IMR-90 (cell line): ENCODE data around the gene PSMB3. TPM values are rescaled to one million over a fixed set of nuclear protein-coding genes. Genes with fewer than 3 reads are reported as not detected.

Source experiments
- ATAC-seq: fragments of 200-7000 bp; cut with Tn5 transposase; 2 replicates; pipeline ENCODE4 v1.9.1; 2020; ENCODE audit warnings: low read depth, mild to moderate bottlenecking, moderate library complexity
- BruUV-seq: library from RNA; stranded (reverse); fragments of 400-500 nt; replicated peaks from 2 replicates; lab custom pipeline; 2021; lab: Mats Ljungman, UMichigan
- CTCF ChIA-PET: fragments of 300-600 bp; formaldehyde crosslinking; extraction: SDS; loops from one replicate; lab custom pipeline; 2021; ENCODE audit warnings: antibody characterized with exemption; lab: Yijun Ruan, JAX
- POLR2A ChIA-PET: fragments of 300-600 bp; sonication (Branson Sonifier 250); formaldehyde crosslinking; loops from one replicate; lab custom pipeline; 2022; ENCODE audit warnings: antibody characterized with exemption; ENCODE audit not compliant: unreplicated experiment; lab: Charles Lee
- DNase-seq: peaks from one replicate; pipeline ENCODE4 v3.0.0; 2013
- H2AFZ ChIP-seq: replicated peaks from 2 replicates; pipeline ENCODE3; 2013; ENCODE audit warnings: low read length, mild to moderate bottlenecking; ENCODE audit not compliant: poor library complexity
- H2AK5ac ChIP-seq: 2 replicates; pipeline ENCODE4 v1.6.1; 2013; ENCODE audit warnings: low read depth, low read length, inconsistent platforms
- H2AK9ac ChIP-seq: replicated peaks from 2 replicates; pipeline ENCODE3; 2013; ENCODE audit warnings: mild to moderate bottlenecking, low read depth, low read length, moderate library complexity; ENCODE audit not compliant: poor library complexity
- H2BK120ac ChIP-seq: 2 replicates; pipeline ENCODE4 v1.6.1; 2013; ENCODE audit warnings: low read depth, low read length, inconsistent platforms
- H2BK15ac ChIP-seq: 3 replicates; pipeline ENCODE4 v1.6.1; 2013; ENCODE audit warnings: low read depth, low read length, inconsistent platforms
- H2BK20ac ChIP-seq: 2 replicates; pipeline ENCODE4 v1.6.1; 2013; ENCODE audit warnings: low read depth, mild to moderate bottlenecking, inconsistent platforms, low read length, moderate library complexity
- H2BK5ac ChIP-seq: 2 replicates; pipeline ENCODE4 v1.6.1; 2013; ENCODE audit warnings: mild to moderate bottlenecking, low read depth, low read length, inconsistent platforms; ENCODE audit not compliant: poor library complexity, severe bottlenecking
- H3K14ac ChIP-seq: replicated peaks from 2 replicates; pipeline ENCODE4 v1.6.1; 2013; ENCODE audit warnings: low read depth, low read length, inconsistent platforms
- H3K18ac ChIP-seq: 2 replicates; pipeline ENCODE4 v1.6.1; 2013; ENCODE audit warnings: low read depth, low read length, control low read depth
- H3K23ac ChIP-seq: 2 replicates; pipeline ENCODE4 v1.6.1; 2013; ENCODE audit warnings: low read depth, low read length, inconsistent platforms
- H3K27ac ChIP-seq: 2 replicates; pipeline ENCODE4 v1.5.1; 2013; ENCODE audit warnings: mild to moderate bottlenecking, control low read depth, low read length; ENCODE audit not compliant: insufficient read depth
- H3K27me3 ChIP-seq: 2 replicates; pipeline ENCODE4 v1.6.1; 2013; ENCODE audit warnings: low read length; ENCODE audit not compliant: control insufficient read depth, insufficient read depth
- H3K36me3 ChIP-seq: 2 replicates; pipeline ENCODE4 v1.6.1; 2013; ENCODE audit warnings: low read length, mixed read lengths; ENCODE audit not compliant: control insufficient read depth, insufficient read depth
- H3K4ac ChIP-seq: 2 replicates; pipeline ENCODE4 v1.6.1; 2013; ENCODE audit warnings: low read depth, low read length, inconsistent platforms
- H3K4me1 ChIP-seq: 2 replicates; pipeline ENCODE4 v1.6.1; 2013; ENCODE audit warnings: low read length, mixed read lengths; ENCODE audit not compliant: control insufficient read depth, insufficient read depth
- H3K4me2 ChIP-seq: 2 replicates; pipeline ENCODE4 v1.6.1; 2013; ENCODE audit warnings: low read depth, mild to moderate bottlenecking, control low read depth, low read length, moderate library complexity
- H3K4me3 ChIP-seq: 2 replicates; pipeline ENCODE4 v1.5.1; 2013; ENCODE audit warnings: low read depth, mild to moderate bottlenecking, control low read depth, low read length, moderate library complexity; ENCODE audit not compliant: insufficient read depth
- H3K56ac ChIP-seq: 2 replicates; pipeline ENCODE4 v1.6.1; 2013; ENCODE audit warnings: low read length, inconsistent platforms; ENCODE audit not compliant: insufficient read depth; ENCODE audit errors: extremely low read depth
- H3K79me1 ChIP-seq, 2 experiments: 2 replicates each; pipeline ENCODE4 v1.6.1; 2013; ENCODE audit warnings: low read length in 2 of 2, inconsistent platforms in 1 of 2, low read depth in 1 of 2
- H3K9ac ChIP-seq: 2 replicates; pipeline ENCODE4 v1.6.1; 2013; ENCODE audit warnings: low read depth, low read length, control low read depth
- H3K9me1 ChIP-seq: 2 replicates; pipeline ENCODE4 v1.6.1; 2013; ENCODE audit warnings: low read length, inconsistent platforms; ENCODE audit not compliant: insufficient read depth
- H3K9me3 ChIP-seq: 2 replicates; pipeline ENCODE4 v1.6.1; 2013; ENCODE audit warnings: low read length; ENCODE audit not compliant: control insufficient read depth, insufficient read depth
- H4K20me1 ChIP-seq: 2 replicates; pipeline ENCODE4 v1.6.1; 2013; ENCODE audit warnings: low read length, inconsistent platforms; ENCODE audit not compliant: insufficient read depth
- H4K5ac ChIP-seq: 2 replicates; pipeline ENCODE4 v1.6.1; 2013; ENCODE audit warnings: mild to moderate bottlenecking, low read depth, low read length, control low read depth
- H4K8ac ChIP-seq, 2 experiments: 2 replicates each; pipeline ENCODE4 v1.6.1; 2013; ENCODE audit warnings: low read depth in 2 of 2, low read length in 2 of 2, control low read depth in 1 of 2, inconsistent platforms in 1 of 2
- H4K91ac ChIP-seq: 2 replicates; pipeline ENCODE4 v1.6.1; 2013; ENCODE audit warnings: low read depth, low read length, inconsistent platforms; ENCODE audit not compliant: insufficient read depth
- BHLHE40 ChIP-seq: fragments of 150-350 bp; IDR thresholded peaks from 2 replicates; pipeline ENCODE4 v1.6.1; 2016; ENCODE audit warnings: mild to moderate bottlenecking, low read depth, low read length
- CEBPB ChIP-seq: IDR thresholded peaks from 2 replicates; pipeline ENCODE4 v1.6.1; 2012; ENCODE audit warnings: low read depth, low read length, improper control_type of control experiment
- CHD1 ChIP-seq: IDR thresholded peaks from 2 replicates; pipeline ENCODE4 v1.6.1; 2012; ENCODE audit warnings: low read depth, low read length, improper control_type of control experiment
- FOS ChIP-seq: fragments of 150-350 bp; IDR thresholded peaks from 2 replicates; pipeline ENCODE4 v1.6.1; 2016; ENCODE audit warnings: low read depth, low read length
- MAFK ChIP-seq: IDR thresholded peaks from 2 replicates; pipeline ENCODE4 v1.6.1; 2012; ENCODE audit warnings: low read depth, low read length, improper control_type of control experiment
- MAZ ChIP-seq: IDR thresholded peaks from 2 replicates; pipeline ENCODE4 v1.6.1; 2012; ENCODE audit warnings: low read depth, mild to moderate bottlenecking, low read length, improper control_type of control experiment, moderate library complexity, borderline replicate concordance
- MXI1 ChIP-seq: IDR thresholded peaks from 2 replicates; pipeline ENCODE4 v1.6.1; 2012; ENCODE audit warnings: low read depth, mild to moderate bottlenecking, low read length, moderate library complexity, borderline replicate concordance
- NFE2L2 ChIP-seq: fragments of 150-350 bp; IDR thresholded peaks from 2 replicates; pipeline ENCODE4 v1.6.1; 2016; ENCODE audit warnings: low read depth, mild to moderate bottlenecking, low read length
- POLR2A ChIP-seq: IDR thresholded peaks from 2 replicates; pipeline ENCODE4 v1.6.1; 2012; ENCODE audit warnings: mild to moderate bottlenecking, low read depth, low read length
- RAD21 ChIP-seq: IDR thresholded peaks from 2 replicates; pipeline ENCODE4 v1.6.1; 2012; ENCODE audit warnings: low read length, improper control_type of control experiment
- RCOR1 ChIP-seq: IDR thresholded peaks from 2 replicates; pipeline ENCODE4 v1.6.1; 2012; ENCODE audit warnings: mild to moderate bottlenecking, low read length, improper control_type of control experiment; ENCODE audit not compliant: insufficient replicate concordance
- RFX5 ChIP-seq: IDR thresholded peaks from 2 replicates; pipeline ENCODE4 v1.8.0; 2012; ENCODE audit warnings: low read depth, mild to moderate bottlenecking, low read length, moderate library complexity
- SMC3 ChIP-seq: fragments of 150-350 bp; IDR thresholded peaks from 2 replicates; pipeline ENCODE4 v1.6.1; 2016; ENCODE audit warnings: low read depth, mild to moderate bottlenecking, antibody characterized with exemption, low read length, moderate library complexity
- WGBS, 2 experiments: methylation state at CpG; one replicate each; pipeline versions ENCODE4 v1.1.5 to v1.1.7; 2013; ENCODE audit warnings: missing lambda C conversion rate in 2 of 2; ENCODE audit not compliant: insufficient read length in 1 of 2; ENCODE audit errors: extremely low coverage in 2 of 2; 5-methylcytosine and 5-hydroxymethylcytosine counted together
- dilution Hi-C: fragments of 300-500 bp; cut with HindIII; formaldehyde crosslinking; loops from one replicate; pipeline ENCODE4 v1.14.3; 2018; ENCODE audit warnings: low sequenced_read_pairs; ENCODE audit not compliant: unreplicated experiment
- in situ Hi-C: fragments of 300-500 bp; cut with MboI; formaldehyde crosslinking; loops from 3 replicates; pipeline ENCODE4 v1.14.3; 2019; ENCODE audit warnings: low sequenced_read_pairs, inconsistent platforms, mixed read lengths
- intact Hi-C: fragments of 100-400 bp; cut with micrococcal nuclease; formaldehyde crosslinking; loops from 2 replicates; pipeline ENCODE4 v1.10.0; 2022
- polyA plus RNA-seq, 3 experiments: library from polyadenylated mRNA; depleted of rRNA; stranded (reverse); fragments of >200 nt; gene quantifications; 2 replicates each; pipeline ENCODE4 v1.2.3, GENCODE V29; 2012; ENCODE audit warnings: low replicate concordance in 1 of 3
- total RNA-seq: library from RNA; depleted of rRNA; stranded (reverse); fragments of >200 nt; gene quantifications from 2 replicates; pipeline ENCODE4 v1.2.3, GENCODE V29; 2012
- TF ChIP-seq, protein P1 (sequence below): fragments of 150-350 bp; IDR thresholded peaks from 2 replicates; pipeline ENCODE4 v1.6.1; 2017; ENCODE audit warnings: mild to moderate bottlenecking, antibody characterized with exemption, low read length, low read depth
- TF ChIP-seq, protein P2 (sequence below): conservative IDR thresholded peaks from 2 replicates; pipeline ENCODE4 v1.5.1; 2012; ENCODE audit warnings: mild to moderate bottlenecking, low read depth, low read length, improper control_type of control experiment
- TF ChIP-seq, protein P3 (sequence below): fragments of 150-350 bp; IDR thresholded peaks from 2 replicates; pipeline ENCODE4 v1.6.1; 2016; ENCODE audit warnings: low read depth, mild to moderate bottlenecking, low read length, moderate library complexity, borderline replicate concordance

The PSMB3 gene
- total and polyA plus RNA-seq, 2 of the 4 experiments (the other 2 are of a cell fraction): 480 to 828 TPM

DNA sequence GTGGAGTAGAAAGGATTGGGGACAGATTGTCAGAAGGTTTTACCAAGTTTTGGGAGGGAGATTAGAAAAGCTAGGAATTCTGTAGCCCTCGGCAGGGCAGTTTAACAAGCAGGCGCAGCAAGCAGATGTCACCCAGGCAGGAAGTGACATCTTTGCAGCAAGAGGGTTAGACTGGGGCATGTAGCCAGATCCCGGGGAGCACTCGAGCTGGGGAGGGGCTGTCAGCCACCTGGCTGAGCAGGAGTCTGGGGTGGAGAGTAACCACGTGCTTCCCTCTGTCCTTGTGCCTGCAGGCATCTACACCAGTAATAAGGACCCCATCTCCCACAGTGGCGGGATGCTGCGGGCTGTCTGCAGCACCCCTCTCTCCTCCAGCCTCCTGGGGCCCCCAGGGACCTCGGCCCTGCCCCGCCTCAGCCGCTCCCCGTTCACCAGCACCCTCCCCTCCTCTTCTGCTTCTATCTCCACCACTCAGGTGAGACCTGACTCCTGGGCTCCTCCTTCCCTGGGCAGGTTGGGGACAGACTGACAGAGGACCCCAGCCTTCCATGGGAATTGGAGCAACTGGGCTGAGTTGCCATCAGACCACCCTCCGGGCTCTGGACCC, 35.3 kb upstream of the PSMB3 start:
- no peak for TF ChIP-seq RCOR1
- no peak for TF ChIP-seq POLR2A
- TF ChIP-seq RFX5: no peak
- TF ChIP-seq, protein P1, sequence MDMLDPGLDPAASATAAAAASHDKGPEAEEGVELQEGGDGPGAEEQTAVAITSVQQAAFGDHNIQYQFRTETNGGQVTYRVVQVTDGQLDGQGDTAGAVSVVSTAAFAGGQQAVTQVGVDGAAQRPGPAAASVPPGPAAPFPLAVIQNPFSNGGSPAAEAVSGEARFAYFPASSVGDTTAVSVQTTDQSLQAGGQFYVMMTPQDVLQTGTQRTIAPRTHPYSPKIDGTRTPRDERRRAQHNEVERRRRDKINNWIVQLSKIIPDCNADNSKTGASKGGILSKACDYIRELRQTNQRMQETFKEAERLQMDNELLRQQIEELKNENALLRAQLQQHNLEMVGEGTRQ: no peak
- TF ChIP-seq RAD21: no peak
- no peak for TF ChIP-seq CEBPB
- no peak for TF ChIP-seq MAZ
- TF ChIP-seq MAFK: no peak
- TF ChIP-seq, protein P2, sequence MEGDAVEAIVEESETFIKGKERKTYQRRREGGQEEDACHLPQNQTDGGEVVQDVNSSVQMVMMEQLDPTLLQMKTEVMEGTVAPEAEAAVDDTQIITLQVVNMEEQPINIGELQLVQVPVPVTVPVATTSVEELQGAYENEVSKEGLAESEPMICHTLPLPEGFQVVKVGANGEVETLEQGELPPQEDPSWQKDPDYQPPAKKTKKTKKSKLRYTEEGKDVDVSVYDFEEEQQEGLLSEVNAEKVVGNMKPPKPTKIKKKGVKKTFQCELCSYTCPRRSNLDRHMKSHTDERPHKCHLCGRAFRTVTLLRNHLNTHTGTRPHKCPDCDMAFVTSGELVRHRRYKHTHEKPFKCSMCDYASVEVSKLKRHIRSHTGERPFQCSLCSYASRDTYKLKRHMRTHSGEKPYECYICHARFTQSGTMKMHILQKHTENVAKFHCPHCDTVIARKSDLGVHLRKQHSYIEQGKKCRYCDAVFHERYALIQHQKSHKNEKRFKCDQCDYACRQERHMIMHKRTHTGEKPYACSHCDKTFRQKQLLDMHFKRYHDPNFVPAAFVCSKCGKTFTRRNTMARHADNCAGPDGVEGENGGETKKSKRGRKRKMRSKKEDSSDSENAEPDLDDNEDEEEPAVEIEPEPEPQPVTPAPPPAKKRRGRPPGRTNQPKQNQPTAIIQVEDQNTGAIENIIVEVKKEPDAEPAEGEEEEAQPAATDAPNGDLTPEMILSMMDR: no peak
- no peak for TF ChIP-seq SMC3
- TF ChIP-seq FOS: no peak
- TF ChIP-seq BHLHE40: no peak
- TF ChIP-seq, protein P3, sequence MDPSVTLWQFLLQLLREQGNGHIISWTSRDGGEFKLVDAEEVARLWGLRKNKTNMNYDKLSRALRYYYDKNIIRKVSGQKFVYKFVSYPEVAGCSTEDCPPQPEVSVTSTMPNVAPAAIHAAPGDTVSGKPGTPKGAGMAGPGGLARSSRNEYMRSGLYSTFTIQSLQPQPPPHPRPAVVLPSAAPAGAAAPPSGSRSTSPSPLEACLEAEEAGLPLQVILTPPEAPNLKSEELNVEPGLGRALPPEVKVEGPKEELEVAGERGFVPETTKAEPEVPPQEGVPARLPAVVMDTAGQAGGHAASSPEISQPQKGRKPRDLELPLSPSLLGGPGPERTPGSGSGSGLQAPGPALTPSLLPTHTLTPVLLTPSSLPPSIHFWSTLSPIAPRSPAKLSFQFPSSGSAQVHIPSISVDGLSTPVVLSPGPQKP: no peak
- no peak for TF ChIP-seq NFE2L2
- TF ChIP-seq MXI1: no peak
- no peak for TF ChIP-seq CHD1
- no peaks in the 10 kb centered on the region for H3K27me3 ChIP-seq
- H4K5ac ChIP-seq: no peak overlapping the region
- H2BK15ac ChIP-seq: no peak overlapping the region
- no peak overlapping the region for H4K8ac ChIP-seq
- H2AK9ac ChIP-seq: no peak overlapping the region
- BruUV-seq: no TSS peak
- CTCF ChIA-PET: no interaction called here
- H3K27ac ChIP-seq: no peak overlapping the region
- no peak overlapping the region for H4K91ac ChIP-seq
- intact Hi-C loops (no loop called here), dilution Hi-C loops (no loop called here), in situ Hi-C loops (no loop called here)
- no peak overlapping the region for H3K9ac ChIP-seq
- H4K20me1 ChIP-seq: no peaks in the 10 kb centered on the region
- H3K4ac ChIP-seq: no peak overlapping the region
- H3K79me1 ChIP-seq: no peaks in the 10 kb centered on the region
- H3K9me3 ChIP-seq: no peaks in the 10 kb centered on the region
- H3K4me2 ChIP-seq: no peak overlapping the region
- no peak overlapping the region for H3K4me3 ChIP-seq
- peaks cover 71% of the 10 kb centered on the region for H3K36me3 ChIP-seq
- no peak overlapping the region for H2BK20ac ChIP-seq
- DNase-seq (no peak), ATAC-seq (no peak)
- H3K18ac ChIP-seq: no peak overlapping the region
- no peak overlapping the region for H2BK120ac ChIP-seq
- no peak overlapping the region for H2AFZ ChIP-seq
- H3K14ac ChIP-seq: no peak overlapping the region
- POLR2A ChIA-PET: no interaction called here
- no peak overlapping the region for H2BK5ac ChIP-seq
- no peaks in the 10 kb centered on the region for H3K4me1 ChIP-seq
- no peaks in the 10 kb centered on the region for H3K9me1 ChIP-seq
- no peak overlapping the region for H3K23ac ChIP-seq
- no peak overlapping the region for H3K56ac ChIP-seq
- no peak overlapping the region for H2AK5ac ChIP-seq
- WGBS, 2 experiments: 95% methylated on average over 6 of the region's 12 CpGs; no CpG with 5 or more reads in 1 of the 2 experiments
